SK-N-SH treated with all-trans-retinoic acid at 6 μM for 48 hours (cell line): ENCODE data around the gene CHMP4A.

ENCODE experiments used
- ATAC-seq: fragments of 200-7000 bp; cut with Tn5 transposase; 3 replicates; pipeline ENCODE4 v1.9.1; 2020; ENCODE audit warnings: mild to moderate bottlenecking, moderate library complexity
- ARNTL ChIP-seq: fragments of 450-650 bp; formaldehyde crosslinking; IDR thresholded peaks from 2 replicates; pipeline ENCODE4 v1.5.0; 2020; ENCODE audit warnings: low read depth, mild to moderate bottlenecking, moderate library complexity, borderline replicate concordance
- BACH2 ChIP-seq: fragments of 250-450 bp; sonication (Bioruptor Pico); IDR thresholded peaks from 2 replicates; pipeline ENCODE4 v1.9.0; 2021; ENCODE audit warnings: mild to moderate bottlenecking, borderline replicate concordance
- CREB5 ChIP-seq: fragments of 250-450 bp; sonication (Bioruptor Pico); IDR thresholded peaks from 2 replicates; pipeline ENCODE4 v1.5.1; 2020; ENCODE audit warnings: low read depth, mild to moderate bottlenecking, moderate library complexity
- CSDC2 ChIP-seq: fragments of 250-450 bp; sonication (Bioruptor Pico); IDR thresholded peaks from 2 replicates; pipeline ENCODE4 v1.5.0; 2020; ENCODE audit warnings: mild to moderate bottlenecking, moderate library complexity
- GLIS3 ChIP-seq: fragments of 250-450 bp; sonication (Bioruptor Pico); IDR thresholded peaks from 2 replicates; pipeline ENCODE4 v1.5.0; 2020; ENCODE audit warnings: mild to moderate bottlenecking, moderate library complexity
- PPARA ChIP-seq: fragments of 250-450 bp; sonication (Bioruptor Pico); IDR thresholded peaks from 2 replicates; pipeline ENCODE4 v1.5.0; 2020; ENCODE audit warnings: mild to moderate bottlenecking, borderline replicate concordance
- RARB ChIP-seq: fragments of 250-450 bp; sonication (Bioruptor Pico); IDR thresholded peaks from 2 replicates; pipeline ENCODE4 v1.8.0; 2021; ENCODE audit warnings: mild to moderate bottlenecking, moderate library complexity
- TCF4 ChIP-seq: fragments of 250-450 bp; sonication (Bioruptor Pico); IDR thresholded peaks from 2 replicates; pipeline ENCODE4 v1.8.0; 2021; ENCODE audit warnings: mild to moderate bottlenecking, moderate library complexity, borderline replicate concordance
- TOX ChIP-seq: fragments of 250-450 bp; sonication (Bioruptor Pico); IDR thresholded peaks from 2 replicates; pipeline ENCODE4 v1.8.0; 2021; ENCODE audit warnings: mild to moderate bottlenecking, moderate library complexity, borderline replicate concordance
- TSHZ2 ChIP-seq: fragments of 250-450 bp; sonication (Bioruptor Pico); IDR thresholded peaks from 2 replicates; pipeline ENCODE4 v1.5.0; 2020; ENCODE audit warnings: mild to moderate bottlenecking, moderate library complexity
- ZC3H10 ChIP-seq: fragments of 250-450 bp; sonication (Bioruptor Pico); IDR thresholded peaks from 2 replicates; pipeline ENCODE4 v1.5.1; 2021; ENCODE audit warnings: mild to moderate bottlenecking, moderate library complexity
- ZFP3 ChIP-seq: fragments of 250-450 bp; sonication (Bioruptor Pico); IDR thresholded peaks from 2 replicates; pipeline ENCODE4 v1.5.0; 2020; ENCODE audit warnings: mild to moderate bottlenecking, moderate library complexity
- ZFP30 ChIP-seq: fragments of 450-650 bp; formaldehyde crosslinking; IDR thresholded peaks from 2 replicates; pipeline ENCODE4 v1.5.0; 2022; ENCODE audit warnings: mild to moderate bottlenecking, moderate library complexity
- ZNF565 ChIP-seq: fragments of 450-650 bp; formaldehyde crosslinking; conservative IDR thresholded peaks from 2 replicates; pipeline ENCODE4 v1.5.0; 2020; ENCODE audit warnings: low read depth, mild to moderate bottlenecking, moderate library complexity
- ZNF70 ChIP-seq: fragments of 450-650 bp; formaldehyde crosslinking; IDR thresholded peaks from 2 replicates; pipeline ENCODE4 v1.5.0; 2020; ENCODE audit warnings: mild to moderate bottlenecking, moderate library complexity
- ZNF8 ChIP-seq: fragments of 450-650 bp; formaldehyde crosslinking; IDR thresholded peaks from 2 replicates; pipeline ENCODE4 v1.5.0; 2020; ENCODE audit warnings: mild to moderate bottlenecking, moderate library complexity
- TF ChIP-seq, protein P1 (sequence below): fragments of 250-450 bp; sonication (Bioruptor Pico); IDR thresholded peaks from 2 replicates; pipeline ENCODE4 v1.5.1; 2021; ENCODE audit warnings: mild to moderate bottlenecking, moderate library complexity
- TF ChIP-seq, protein P2 (sequence below): fragments of 250-450 bp; sonication (Bioruptor Pico); IDR thresholded peaks from 2 replicates; pipeline ENCODE4 v1.8.0; 2020; ENCODE audit warnings: mild to moderate bottlenecking, moderate library complexity, borderline replicate concordance

CHMP4A gene

GRCh38 chr14:24162093-24162492 lies 51.2 kb downstream of the CHMP4A start:
- ATAC-seq = no peak
- no peak for TF ChIP-seq ZNF70 (CRISPR knock-in tag)
- TF ChIP-seq TSHZ2 (CRISPR knock-in tag) = no peak
- TF ChIP-seq CREB5 = no peak
- TF ChIP-seq, all 23 proteins: peak for 0

GRCh38 chr14:24160850-24161804 lies 52.2 kb downstream of the CHMP4A start, which contains the start of gene IRF9:
Gene IRF9, plus strand, starts transcription at chr14:24161265. Its CDS starts 880 bp downstream, at chr14:24162145.
- TF ChIP-seq, protein P1, sequence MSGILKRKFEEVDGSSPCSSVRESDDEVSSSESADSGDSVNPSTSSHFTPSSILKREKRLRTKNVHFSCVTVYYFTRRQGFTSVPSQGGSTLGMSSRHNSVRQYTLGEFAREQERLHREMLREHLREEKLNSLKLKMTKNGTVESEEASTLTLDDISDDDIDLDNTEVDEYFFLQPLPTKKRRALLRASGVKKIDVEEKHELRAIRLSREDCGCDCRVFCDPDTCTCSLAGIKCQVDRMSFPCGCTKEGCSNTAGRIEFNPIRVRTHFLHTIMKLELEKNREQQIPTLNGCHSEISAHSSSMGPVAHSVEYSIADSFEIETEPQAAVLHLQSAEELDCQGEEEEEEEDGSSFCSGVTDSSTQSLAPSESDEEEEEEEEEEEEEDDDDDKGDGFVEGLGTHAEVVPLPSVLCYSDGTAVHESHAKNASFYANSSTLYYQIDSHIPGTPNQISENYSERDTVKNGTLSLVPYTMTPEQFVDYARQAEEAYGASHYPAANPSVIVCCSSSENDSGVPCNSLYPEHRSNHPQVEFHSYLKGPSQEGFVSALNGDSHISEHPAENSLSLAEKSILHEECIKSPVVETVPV = peak; percentile 18; the same call in 1 of the 2 replicates
- TF ChIP-seq GLIS3 (CRISPR knock-in tag) = peak; percentile 78; the same call in 1 of the 2 replicates
- TF ChIP-seq ZNF70 (CRISPR knock-in tag) = peak; percentile 14; the same call in 1 of the 2 replicates
- no peak for TF ChIP-seq RARB (CRISPR knock-in tag)
- TF ChIP-seq ZFP3 (CRISPR knock-in tag) = 0 out of 2 replicates have a peak, but pooled peaks have one; percentile 58
- TF ChIP-seq ZFP30 (CRISPR knock-in tag) = no peak
- TF ChIP-seq TOX = peak; percentile 64; the same call in 1 of the 2 replicates
- TF ChIP-seq BACH2 = no peak
- TF ChIP-seq, protein P2, sequence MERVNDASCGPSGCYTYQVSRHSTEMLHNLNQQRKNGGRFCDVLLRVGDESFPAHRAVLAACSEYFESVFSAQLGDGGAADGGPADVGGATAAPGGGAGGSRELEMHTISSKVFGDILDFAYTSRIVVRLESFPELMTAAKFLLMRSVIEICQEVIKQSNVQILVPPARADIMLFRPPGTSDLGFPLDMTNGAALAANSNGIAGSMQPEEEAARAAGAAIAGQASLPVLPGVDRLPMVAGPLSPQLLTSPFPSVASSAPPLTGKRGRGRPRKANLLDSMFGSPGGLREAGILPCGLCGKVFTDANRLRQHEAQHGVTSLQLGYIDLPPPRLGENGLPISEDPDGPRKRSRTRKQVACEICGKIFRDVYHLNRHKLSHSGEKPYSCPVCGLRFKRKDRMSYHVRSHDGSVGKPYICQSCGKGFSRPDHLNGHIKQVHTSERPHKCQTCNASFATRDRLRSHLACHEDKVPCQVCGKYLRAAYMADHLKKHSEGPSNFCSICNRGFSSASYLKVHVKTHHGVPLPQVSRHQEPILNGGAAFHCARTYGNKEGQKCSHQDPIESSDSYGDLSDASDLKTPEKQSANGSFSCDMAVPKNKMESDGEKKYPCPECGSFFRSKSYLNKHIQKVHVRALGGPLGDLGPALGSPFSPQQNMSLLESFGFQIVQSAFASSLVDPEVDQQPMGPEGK (CRISPR knock-in tag) = peak; percentile 62
- TF ChIP-seq TCF4 (CRISPR knock-in tag) = no peak
- ATAC-seq = peak; percentile 94

GRCh38 chr14:24160499-24160849 lies 52.8 kb downstream of the CHMP4A start:
- peak; percentile 5; the same call in 2 of the 3 replicates for ATAC-seq

More at GRCh38 chr14:24160499-24160849, 52.8 kb downstream of the CHMP4A start:
- TF ChIP-seq ARNTL (CRISPR knock-in tag) (no peak), TOX (no peak), TCF4 (CRISPR knock-in tag) (no peak), PPARA (CRISPR knock-in tag) (no peak), CSDC2 (CRISPR knock-in tag) (no peak), ZNF565 (no peak), TSHZ2 (CRISPR knock-in tag) (no peak), RARB (CRISPR knock-in tag) (no peak), ZNF70 (CRISPR knock-in tag) (no peak), ZFP30 (CRISPR knock-in tag) (no peak), GLIS3 (CRISPR knock-in tag) (no peak), ZC3H10 (CRISPR knock-in tag) (no peak), CREB5 (no peak), ZNF8 (CRISPR knock-in tag) (no peak)
- TF ChIP-seq, protein P2 (CRISPR knock-in tag) = no peak
- TF ChIP-seq, protein P1 = no peak
